Muscle layer of colon (tissue), 2 donors: ENCODE measurements around the gene ZBP1.

Experiments
- H3K27ac ChIP-seq: one replicate; pipeline ENCODE4 v1.7.0; 2013; ENCODE audit warnings: low read depth, mild to moderate bottlenecking, low read length, moderate library complexity
- H3K27me3 ChIP-seq, 2 donors: one replicate each; pipeline ENCODE4 v1.7.0; 2013; ENCODE audit warnings: low read length in 2 of 2, mild to moderate bottlenecking in 2 of 2; ENCODE audit not compliant: insufficient read depth in 2 of 2, control insufficient read depth in 1 of 2
- H3K36me3 ChIP-seq: one replicate; pipeline ENCODE4 v1.7.0; 2013; ENCODE audit warnings: mild to moderate bottlenecking, low read length; ENCODE audit not compliant: insufficient read depth
- H3K4me1 ChIP-seq: one replicate; pipeline ENCODE4 v1.7.0; 2013; ENCODE audit warnings: mild to moderate bottlenecking, low read length; ENCODE audit not compliant: insufficient read depth
- H3K4me3 ChIP-seq, 2 donors: one replicate each; pipeline ENCODE4 v1.7.0; 2013; ENCODE audit warnings: low read length in 2 of 2, low read depth in 1 of 2, mild to moderate bottlenecking in 1 of 2, moderate library complexity in 1 of 2
- H3K9ac ChIP-seq: one replicate; pipeline ENCODE4 v1.7.0; 2013; ENCODE audit warnings: low read length
- H3K9me3 ChIP-seq: one replicate; pipeline ENCODE4 v1.7.0; 2013; ENCODE audit warnings: mild to moderate bottlenecking, low read length
- donor health status: abdominal sarcoma.
- donor health status: Adenocarcinoma of cecum.

ZBP1 gene

DNA sequence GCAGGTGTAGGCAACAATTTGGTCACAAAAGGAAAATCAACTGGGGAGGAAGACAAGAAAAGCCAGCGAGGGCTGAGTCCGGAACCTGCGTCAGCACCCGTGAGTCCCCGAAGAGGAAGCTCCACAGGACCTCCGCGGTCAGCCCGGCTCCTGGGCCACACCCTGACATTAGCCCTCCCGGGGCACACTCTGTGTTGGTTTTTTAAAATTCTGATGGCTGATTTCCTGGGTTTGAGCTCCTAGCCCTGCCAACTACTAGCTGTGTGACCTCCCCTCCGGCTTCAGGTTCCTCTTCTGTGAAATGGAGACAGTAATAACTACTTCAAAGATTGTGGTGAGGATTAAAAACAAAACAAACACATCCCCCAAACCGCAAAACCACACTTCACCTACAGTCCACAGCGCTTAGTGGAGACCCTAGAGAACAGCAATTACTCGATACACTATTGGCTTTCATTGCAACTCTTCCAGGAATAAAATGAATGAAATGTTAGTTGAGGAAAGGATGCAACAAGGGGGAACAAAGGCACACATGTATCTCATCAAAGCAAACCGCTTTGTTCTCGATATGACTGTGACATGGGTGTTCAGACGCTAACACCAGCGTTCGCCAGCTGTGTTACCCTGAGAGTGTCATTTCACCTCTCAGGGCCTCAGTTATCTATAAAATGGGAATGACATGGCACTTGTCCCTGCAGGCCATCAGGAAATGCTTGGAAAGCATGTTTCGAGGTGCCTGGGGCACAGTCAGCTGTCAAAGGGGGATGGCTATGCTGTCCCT is 985 bp downstream of the ZBP1 start:
- Histone ChIP-seq H3K4me3 (no peak overlapping the region), H3K36me3 (no peaks in the 10 kb centered on the region), H3K4me1 (no peaks in the 10 kb centered on the region), H3K9me3 (no peaks in the 10 kb centered on the region), H3K27me3 (peaks cover 0 to 7% of the 10 kb centered on the region in 2 donors), H3K9ac (no peak overlapping the region), H3K27ac (no peak overlapping the region)

DNA sequence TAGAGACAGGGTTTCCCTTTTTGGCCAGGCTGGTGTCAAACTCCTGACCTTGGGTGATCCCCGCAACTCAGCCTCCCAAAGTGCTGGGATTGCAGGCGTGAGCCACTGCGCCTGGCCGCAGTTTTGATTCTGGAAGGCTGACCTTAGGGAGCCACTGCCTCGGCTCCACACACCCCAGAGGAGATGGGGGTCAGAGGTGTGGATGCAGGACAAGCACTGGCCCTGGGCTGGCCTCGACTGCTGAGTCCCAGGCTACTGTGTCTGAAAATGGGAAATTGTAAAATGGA is 1.5 kb downstream of the ZBP1 start:
- no peak overlapping the region for H3K27ac ChIP-seq

DNA sequence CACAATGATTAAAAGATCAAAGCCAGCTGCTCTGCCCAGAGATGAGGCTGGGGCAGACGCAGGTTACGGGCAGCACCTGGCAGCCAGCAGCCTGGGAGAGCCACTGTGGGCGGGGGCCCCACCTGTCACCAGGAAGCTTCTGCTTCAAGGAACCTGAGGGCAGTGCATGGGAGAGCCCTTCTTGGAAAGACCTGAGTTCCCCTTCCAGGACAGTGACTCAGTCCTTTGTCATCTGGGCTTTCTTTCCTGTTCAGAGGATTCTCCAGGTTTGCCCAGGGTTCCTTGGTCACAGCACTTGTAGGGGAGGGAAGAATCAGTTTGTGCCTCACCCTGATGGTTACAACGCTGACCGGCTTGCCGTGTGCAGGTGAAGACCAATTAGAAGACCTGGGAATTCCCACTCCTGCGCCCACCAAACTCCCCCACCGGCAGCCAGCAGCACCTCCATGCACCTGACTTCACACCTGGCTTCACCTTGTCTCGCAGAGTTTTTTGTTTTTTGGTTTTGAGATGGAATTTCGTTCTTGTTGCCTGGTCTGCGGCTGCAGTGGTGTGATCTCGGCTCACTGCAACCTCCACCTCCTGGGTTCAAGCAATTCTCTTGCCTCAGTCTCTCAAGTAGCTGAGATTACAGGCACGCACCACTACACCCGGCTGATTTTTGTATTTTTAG is 2.0 kb downstream of the ZBP1 start:
- Histone ChIP-seq H3K27ac (no peak overlapping the region), H3K9ac (no peak overlapping the region), H3K27me3 (peaks cover 0 to 7% of the 10 kb centered on the region in 2 donors), H3K4me1 (no peaks in the 10 kb centered on the region), H3K36me3 (no peaks in the 10 kb centered on the region), H3K9me3 (no peaks in the 10 kb centered on the region), H3K4me3 (no peak overlapping the region)

More for the DNA sequence above, 1.5 kb downstream of the ZBP1 start:
- Histone ChIP-seq H3K9me3 (no peaks in the 10 kb centered on the region), H3K4me3 (no peak overlapping the region), H3K4me1 (no peaks in the 10 kb centered on the region), H3K36me3 (no peaks in the 10 kb centered on the region), H3K27me3 (peaks cover 0 to 7% of the 10 kb centered on the region in 2 donors), H3K9ac (no peak overlapping the region)

DNA sequence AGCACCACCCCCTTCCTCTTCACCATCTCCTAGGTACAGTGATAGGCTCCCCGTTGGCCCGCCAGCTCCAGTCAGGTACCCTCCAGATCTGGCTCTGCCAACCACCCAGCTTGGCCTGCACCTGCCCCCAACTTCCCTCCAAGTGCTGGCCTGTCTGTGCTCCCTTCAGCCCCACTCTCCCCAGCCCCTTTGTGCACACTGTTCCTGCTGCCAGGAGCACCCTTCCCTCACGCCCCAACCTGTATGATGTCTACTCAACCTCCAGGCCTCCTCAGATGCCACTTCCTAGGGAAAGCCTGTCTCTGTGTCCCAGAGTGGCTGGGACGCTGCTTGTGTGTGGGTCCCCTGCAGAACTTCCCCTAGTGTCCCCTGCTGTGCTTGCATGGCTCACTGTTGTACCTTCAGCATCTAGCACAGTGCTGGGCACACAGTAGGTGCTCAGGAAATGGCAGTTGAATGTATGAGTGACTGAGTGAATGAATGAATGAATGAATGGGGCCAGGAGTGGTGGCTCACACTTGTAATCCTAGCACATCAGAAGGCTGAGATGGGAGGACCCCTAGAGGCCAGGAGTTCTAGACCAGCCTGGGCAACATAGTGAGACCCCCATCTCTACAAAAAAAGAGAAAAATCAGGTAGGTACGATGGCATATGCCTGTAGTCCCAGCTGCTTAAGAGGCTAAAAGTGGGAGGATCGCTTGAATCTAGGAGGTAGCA is 3.0 kb downstream of the ZBP1 start:
- no peak overlapping the region for H3K4me3 ChIP-seq
- H3K9me3 ChIP-seq = no peaks in the 10 kb centered on the region
- H3K4me1 ChIP-seq = no peaks in the 10 kb centered on the region
- no peak overlapping the region for H3K9ac ChIP-seq
- no peaks in the 10 kb centered on the region for H3K36me3 ChIP-seq
- peaks cover 0 to 7% of the 10 kb centered on the region in 2 donors for H3K27me3 ChIP-seq
- H3K27ac ChIP-seq = no peak overlapping the region

DNA sequence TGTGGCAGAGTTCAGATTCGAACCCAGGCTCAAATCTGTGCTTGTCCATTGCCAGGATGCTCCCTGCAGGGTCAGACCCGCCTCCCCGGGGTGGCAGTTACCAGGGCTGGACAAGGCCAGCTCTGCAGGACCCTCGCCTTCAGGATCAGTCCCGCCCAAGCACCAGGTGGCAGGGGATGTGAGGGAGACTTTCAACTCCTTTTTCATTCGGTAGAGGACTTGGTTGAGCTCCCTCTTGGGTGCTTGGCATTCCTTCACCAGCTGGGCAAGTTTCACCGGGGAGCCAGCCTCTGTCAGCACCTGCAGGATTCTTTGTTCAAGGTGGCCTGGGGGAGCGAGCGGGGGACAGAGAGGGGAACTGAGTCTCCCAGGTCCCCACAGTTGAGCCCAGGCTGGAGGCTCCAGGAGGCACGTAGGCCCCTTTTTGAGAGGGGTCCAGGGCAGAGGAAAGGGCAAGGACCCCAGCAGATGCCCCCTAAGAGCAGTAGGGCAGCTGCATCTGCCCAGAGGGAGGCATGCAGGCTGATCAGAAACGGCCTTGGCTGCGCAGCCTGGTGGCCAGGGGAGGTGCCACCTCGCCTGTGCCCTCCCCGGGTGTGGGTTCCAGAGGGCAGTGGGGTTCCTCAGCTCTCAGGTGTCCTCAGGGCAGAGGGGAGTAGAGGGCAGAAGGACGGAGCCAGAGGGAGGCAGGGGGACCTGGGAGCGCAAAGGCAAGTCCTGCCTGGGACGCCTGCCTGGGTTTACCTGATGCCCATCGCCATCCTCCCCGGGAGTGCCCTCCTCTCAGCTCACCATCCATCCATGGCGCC is 3.9 kb downstream of the ZBP1 start:
- H3K27ac ChIP-seq = no peak overlapping the region
- no peak overlapping the region for H3K4me3 ChIP-seq
- peaks cover 0 to 3% of the 10 kb centered on the region in 2 donors for H3K27me3 ChIP-seq
- H3K4me1 ChIP-seq = no peaks in the 10 kb centered on the region
- H3K9ac ChIP-seq = no peak overlapping the region
- no peaks in the 10 kb centered on the region for H3K36me3 ChIP-seq
- no peaks in the 10 kb centered on the region for H3K9me3 ChIP-seq

DNA sequence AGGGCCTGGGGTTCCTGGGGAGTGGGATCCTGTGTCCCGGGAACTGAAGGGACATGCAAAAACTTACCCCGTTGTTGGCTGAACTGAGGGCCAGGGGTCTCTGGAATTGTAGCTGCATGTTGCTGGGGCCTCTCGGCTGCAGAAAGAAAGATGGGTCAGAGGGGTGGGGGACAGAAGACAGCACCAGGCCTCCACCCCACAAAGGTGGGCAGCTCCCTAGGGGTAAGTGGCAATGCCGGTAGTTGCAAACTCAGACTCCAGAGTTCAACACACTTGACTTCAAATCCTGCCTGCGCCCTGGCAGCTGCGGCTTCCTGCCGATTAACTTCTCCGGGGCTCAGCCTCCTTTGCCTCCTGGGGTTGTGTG is 4.8 kb downstream of the ZBP1 start:
- Histone ChIP-seq H3K4me3 (no peak overlapping the region), H3K9ac (no peak overlapping the region), H3K27ac (no peak overlapping the region), H3K9me3 (no peaks in the 10 kb centered on the region), H3K36me3 (no peaks in the 10 kb centered on the region), H3K4me1 (no peaks in the 10 kb centered on the region), H3K27me3 (peaks cover 0 to 3% of the 10 kb centered on the region in 2 donors)

DNA sequence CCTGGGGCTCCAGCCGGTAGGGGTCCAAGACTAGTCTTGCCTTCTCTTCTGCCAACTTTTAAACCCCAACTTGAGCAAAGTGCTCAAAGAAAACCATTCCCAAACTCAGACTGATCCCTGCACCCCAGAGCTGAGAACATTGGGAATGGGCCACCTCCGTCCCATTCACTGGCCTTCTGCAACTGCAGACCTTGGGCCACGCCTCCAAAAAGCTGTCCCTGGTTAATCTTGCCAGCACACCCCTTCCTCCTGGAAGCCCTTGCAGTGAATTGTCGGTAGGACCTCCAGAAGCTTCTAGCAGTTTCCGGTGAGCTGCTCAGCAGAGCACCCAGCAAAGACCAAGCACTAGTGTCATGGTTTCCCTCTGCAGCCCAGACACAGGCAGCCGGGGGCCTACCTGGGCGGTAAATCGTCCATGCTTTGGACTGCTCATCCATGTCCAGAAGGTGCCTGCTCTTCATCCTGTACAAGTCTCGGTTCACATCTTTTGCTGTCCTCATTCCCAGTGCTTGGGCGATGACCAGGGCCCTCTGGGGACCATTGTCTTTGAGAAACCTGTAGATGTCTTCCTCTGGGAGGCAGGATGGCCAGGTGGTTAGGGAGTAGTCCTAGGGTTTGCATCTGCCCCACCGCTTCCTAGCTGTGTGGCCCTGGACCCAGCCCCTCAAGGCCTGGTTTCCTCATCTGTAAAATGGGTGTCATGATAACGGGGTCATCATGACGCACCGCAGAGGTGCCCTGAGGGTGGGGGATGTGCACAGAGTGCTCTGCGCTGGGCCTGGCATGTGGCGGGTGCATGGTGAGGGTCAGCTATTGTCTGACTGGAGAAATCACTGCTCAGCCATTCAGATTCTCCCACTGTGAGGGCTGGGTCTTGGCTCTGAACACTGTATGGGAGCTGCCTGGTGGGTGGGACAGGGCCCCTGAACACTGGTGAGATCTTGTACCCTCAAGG is 5.5 kb downstream of the ZBP1 start:
- Histone ChIP-seq H3K4me1 (no peaks in the 10 kb centered on the region), H3K9ac (no peak overlapping the region), H3K27me3 (peaks cover 0 to 3% of the 10 kb centered on the region in 2 donors), H3K9me3 (no peaks in the 10 kb centered on the region), H3K36me3 (no peaks in the 10 kb centered on the region), H3K27ac (no peak overlapping the region), H3K4me3 (no peak overlapping the region)

DNA sequence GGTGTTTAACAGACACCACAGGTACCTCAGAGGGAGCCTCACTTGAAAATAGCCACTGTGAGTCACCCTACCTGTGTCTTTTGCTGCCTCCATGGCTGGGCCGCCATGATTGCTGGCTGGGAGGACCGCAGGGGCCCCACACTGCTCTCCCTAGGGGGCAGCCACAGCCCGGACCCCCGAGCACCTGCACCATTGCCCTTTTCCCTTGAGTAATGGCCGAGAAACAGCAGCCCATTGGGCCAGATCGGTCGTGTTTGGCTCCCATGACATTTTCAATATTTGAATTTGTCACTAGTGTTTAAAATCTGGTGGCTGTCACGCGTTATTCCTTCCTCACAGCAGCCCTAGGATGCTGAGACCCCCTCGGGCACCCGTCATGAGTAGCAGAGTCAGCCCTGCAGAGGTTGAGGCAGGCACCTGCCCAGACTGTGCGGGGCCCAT is 6.7 kb downstream of the ZBP1 start:
- H3K9ac ChIP-seq = no peak overlapping the region
- H3K36me3 ChIP-seq = no peaks in the 10 kb centered on the region
- no peak overlapping the region for H3K27ac ChIP-seq
- H3K9me3 ChIP-seq = no peaks in the 10 kb centered on the region
- no peak overlapping the region for H3K4me3 ChIP-seq
- no peaks in the 10 kb centered on the region for H3K4me1 ChIP-seq
- H3K27me3 ChIP-seq = peaks cover 0 to 3% of the 10 kb centered on the region in 2 donors

DNA sequence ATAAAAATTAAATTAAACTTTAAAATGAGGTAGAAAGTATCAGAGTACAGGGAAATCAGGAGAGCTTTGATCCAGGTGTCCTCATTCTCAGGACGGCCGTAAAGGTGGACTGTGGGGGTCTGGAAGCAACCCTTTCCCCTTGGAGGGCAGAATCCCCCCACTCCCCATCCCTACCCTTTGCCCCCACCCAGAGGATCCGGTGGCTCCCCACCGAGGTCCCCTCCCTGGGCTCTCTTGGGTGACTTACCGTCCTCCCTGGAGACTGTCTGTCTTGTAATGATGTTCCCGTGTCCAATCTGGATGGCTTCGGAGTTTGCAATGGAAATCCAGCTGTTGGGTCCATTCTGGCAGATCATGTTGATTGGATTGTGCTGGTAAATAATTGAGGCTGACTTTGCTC is 7.3 kb downstream of the ZBP1 start:
- H3K27me3 ChIP-seq = peaks cover 0 to 3% of the 10 kb centered on the region in 2 donors
- H3K27ac ChIP-seq = no peak overlapping the region
- H3K4me3 ChIP-seq = no peak overlapping the region
- H3K9me3 ChIP-seq = no peaks in the 10 kb centered on the region
- H3K9ac ChIP-seq = no peak overlapping the region
- no peaks in the 10 kb centered on the region for H3K36me3 ChIP-seq
- H3K4me1 ChIP-seq = no peaks in the 10 kb centered on the region

DNA sequence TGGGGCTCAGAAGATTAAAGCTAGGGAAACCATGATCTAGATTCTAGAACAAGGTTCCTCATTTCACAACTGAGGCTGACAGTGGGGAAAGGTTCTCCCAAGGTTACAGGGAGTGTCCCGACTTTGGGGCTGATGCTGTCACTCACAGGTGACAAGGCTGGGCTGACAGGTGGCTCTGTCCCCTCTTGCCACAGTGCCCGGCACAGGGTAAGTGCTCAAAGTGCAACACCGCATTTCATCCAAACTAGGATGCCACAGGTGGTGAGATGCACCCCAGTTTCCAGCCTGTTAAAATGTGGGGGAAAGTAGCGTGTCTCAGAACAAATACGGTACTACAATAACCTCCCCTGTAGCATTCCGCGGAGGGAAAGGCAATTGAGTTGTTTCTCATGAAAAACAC is 7.8 kb downstream of the ZBP1 start:
- Histone ChIP-seq H3K9ac (no peak overlapping the region), H3K4me3 (no peak overlapping the region), H3K27ac (no peak overlapping the region), H3K4me1 (no peaks in the 10 kb centered on the region), H3K27me3 (peaks cover 0 to 3% of the 10 kb centered on the region in 2 donors), H3K9me3 (no peaks in the 10 kb centered on the region), H3K36me3 (no peaks in the 10 kb centered on the region)
